WERI-Rb-1 (cell line): ENCODE results near the gene HOXC4.

ENCODE experiments used
- DNase-seq: peaks from one replicate; pipeline ENCODE4 v3.0.0-alpha.2; 2020
- H3K27ac ChIP-seq: fragments of 250-450 bp; sonication (Bioruptor Pico); 2 replicates; pipeline ENCODE4 v1.5.1; 2020; ENCODE audit warnings: mild to moderate bottlenecking, moderate library complexity
- H3K27me3 ChIP-seq: fragments of 250-450 bp; sonication (Bioruptor Pico); 2 replicates; pipeline ENCODE4 v1.5.1; 2021; ENCODE audit warnings: mild to moderate bottlenecking, low read depth, moderate library complexity; ENCODE audit not compliant: insufficient read depth, severe bottlenecking
- H3K36me3 ChIP-seq: fragments of 250-450 bp; sonication (Bioruptor Pico); 2 replicates; pipeline ENCODE4 v1.5.1; 2020; ENCODE audit warnings: mild to moderate bottlenecking, moderate library complexity
- H3K4me3 ChIP-seq: 2 replicates; pipeline ENCODE4 v1.5.1; 2011; ENCODE audit warnings: low read depth, mild to moderate bottlenecking, control low read depth, low read length
- H3K9me3 ChIP-seq: fragments of 250-450 bp; sonication (Bioruptor Pico); 2 replicates; pipeline ENCODE4 v1.5.1; 2021; ENCODE audit warnings: mild to moderate bottlenecking, moderate library complexity; ENCODE audit not compliant: severe bottlenecking
- TF ChIP-seq, protein P1 (sequence below): IDR thresholded peaks from 2 replicates; pipeline ENCODE4 v1.5.1; 2011; ENCODE audit warnings: low read depth, mild to moderate bottlenecking, control low read depth, inconsistent platforms, low read length

HOXC4 gene

DNA sequence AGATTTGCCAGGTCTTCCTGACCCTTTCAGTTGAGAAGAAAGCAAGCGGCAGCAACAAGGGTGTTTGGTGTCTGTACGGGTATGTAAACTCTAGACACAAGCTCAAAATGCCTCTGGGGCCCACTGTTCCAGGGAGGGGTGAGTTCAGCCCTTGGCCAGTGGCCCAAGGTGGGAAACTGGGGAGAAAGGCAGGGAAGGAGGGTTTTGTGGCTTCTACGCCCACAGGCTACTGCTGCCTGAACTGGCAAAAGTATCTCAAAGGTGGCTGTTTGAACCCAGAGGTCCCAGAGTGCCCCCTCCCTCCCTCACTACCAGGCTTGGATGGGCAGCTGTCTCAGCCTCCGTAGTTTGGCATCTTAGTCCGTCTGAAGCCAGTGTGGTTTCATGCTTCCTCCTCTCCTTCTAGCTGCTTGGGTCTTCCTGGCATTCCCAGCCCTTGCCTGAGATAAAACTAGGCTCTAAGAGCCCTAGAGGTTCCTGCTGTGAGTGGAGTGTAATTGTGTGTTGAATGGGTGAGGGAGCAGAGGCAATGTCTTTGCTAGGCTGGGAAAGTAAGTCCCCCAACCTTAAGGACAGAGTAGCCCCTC is 15.3 kb upstream of the HOXC4 start:
- peak overlapping the region; percentile 90 for H3K27ac ChIP-seq
- TF ChIP-seq, protein P1, sequence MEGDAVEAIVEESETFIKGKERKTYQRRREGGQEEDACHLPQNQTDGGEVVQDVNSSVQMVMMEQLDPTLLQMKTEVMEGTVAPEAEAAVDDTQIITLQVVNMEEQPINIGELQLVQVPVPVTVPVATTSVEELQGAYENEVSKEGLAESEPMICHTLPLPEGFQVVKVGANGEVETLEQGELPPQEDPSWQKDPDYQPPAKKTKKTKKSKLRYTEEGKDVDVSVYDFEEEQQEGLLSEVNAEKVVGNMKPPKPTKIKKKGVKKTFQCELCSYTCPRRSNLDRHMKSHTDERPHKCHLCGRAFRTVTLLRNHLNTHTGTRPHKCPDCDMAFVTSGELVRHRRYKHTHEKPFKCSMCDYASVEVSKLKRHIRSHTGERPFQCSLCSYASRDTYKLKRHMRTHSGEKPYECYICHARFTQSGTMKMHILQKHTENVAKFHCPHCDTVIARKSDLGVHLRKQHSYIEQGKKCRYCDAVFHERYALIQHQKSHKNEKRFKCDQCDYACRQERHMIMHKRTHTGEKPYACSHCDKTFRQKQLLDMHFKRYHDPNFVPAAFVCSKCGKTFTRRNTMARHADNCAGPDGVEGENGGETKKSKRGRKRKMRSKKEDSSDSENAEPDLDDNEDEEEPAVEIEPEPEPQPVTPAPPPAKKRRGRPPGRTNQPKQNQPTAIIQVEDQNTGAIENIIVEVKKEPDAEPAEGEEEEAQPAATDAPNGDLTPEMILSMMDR, result no peak
- no peak for DNase-seq
- H3K9me3 ChIP-seq, result no peaks in the 10 kb centered on the region
- no peaks in the 10 kb centered on the region for H3K36me3 ChIP-seq
- H3K4me3 ChIP-seq, result peak overlapping the region; percentile 46
- H3K27me3 ChIP-seq, result no peaks in the 10 kb centered on the region

DNA sequence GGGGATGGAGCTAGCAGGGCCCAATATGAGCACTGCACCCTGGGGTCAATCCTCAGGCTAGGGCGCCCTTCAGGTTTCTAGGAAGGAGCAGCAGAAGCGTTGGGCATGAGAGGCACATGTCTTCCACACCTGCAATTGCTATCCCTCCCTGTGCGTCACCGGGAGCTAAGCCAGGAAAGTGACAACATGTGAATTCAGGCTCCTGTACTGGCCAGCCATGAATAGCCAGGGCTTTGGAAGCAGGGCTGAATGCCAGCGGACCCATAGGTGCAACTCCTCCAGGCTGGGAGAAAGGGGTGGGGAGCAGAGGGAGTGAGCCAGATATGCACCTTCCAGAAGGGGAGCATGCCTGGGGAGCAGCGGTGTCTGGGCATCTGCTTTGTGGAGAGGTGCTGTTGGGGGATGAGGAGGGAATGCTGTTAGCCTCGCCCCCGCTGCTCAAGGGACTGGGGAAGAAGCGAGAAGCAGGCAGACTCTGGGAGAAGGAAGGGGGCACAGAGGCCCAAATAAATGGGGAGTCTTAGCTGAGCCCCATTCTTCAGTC is 14.7 kb upstream of the HOXC4 start:
- Histone ChIP-seq H3K27me3 (no peaks in the 10 kb centered on the region), H3K9me3 (no peaks in the 10 kb centered on the region)
- TF ChIP-seq, protein P1, result no peak

DNA sequence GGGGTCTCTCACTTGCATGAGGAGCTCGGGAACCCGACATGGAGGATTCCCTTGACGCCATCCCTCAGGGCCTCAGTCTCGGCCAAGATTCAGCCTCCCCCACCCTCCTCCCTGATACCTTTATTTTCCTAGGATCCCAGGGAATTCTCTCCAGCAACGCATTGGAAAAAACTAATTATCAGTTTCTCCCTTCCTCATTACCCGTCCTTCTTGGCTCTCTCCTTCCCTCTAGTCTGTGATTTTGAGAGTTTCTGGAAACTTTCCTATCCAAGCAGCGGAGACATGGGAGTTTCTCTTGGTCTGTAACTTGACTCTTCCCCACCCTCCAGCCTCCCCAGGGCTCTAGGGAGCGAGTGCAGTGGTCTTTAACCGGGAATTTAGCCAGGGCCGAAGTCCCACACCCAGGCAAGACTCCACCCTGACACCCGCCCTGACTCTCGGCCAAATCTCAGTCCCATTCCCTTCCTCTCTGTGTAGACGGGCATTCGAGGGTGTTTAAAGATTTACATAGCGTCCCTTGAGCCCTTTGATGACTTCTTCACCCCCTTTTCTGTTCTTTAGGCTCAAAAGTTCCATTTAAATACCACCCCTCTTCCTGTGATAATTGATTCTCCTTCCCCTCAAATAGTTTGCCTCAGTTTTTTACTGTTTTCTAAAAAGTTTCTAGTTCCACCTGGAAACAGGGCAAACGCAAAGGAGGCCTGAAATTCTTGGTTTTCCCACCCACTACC is 14.1 kb upstream of the HOXC4 start:
- H3K9me3 ChIP-seq, result no peaks in the 10 kb centered on the region
- H3K36me3 ChIP-seq, result no peaks in the 10 kb centered on the region
- H3K27me3 ChIP-seq, result no peaks in the 10 kb centered on the region
- H3K27ac ChIP-seq, result peak overlapping the region; percentile 90; the same call in 1 of the 2 replicates
- TF ChIP-seq, protein P1, result no peak
- DNase-seq, result no peak
- no peak overlapping the region for H3K4me3 ChIP-seq

More for the DNA sequence above, 14.7 kb upstream of the HOXC4 start:
- no peak for DNase-seq
- Histone ChIP-seq H3K4me3 (peak overlapping the region; percentile 46), H3K27ac (peak overlapping the region; percentile 90), H3K36me3 (no peaks in the 10 kb centered on the region)

DNA sequence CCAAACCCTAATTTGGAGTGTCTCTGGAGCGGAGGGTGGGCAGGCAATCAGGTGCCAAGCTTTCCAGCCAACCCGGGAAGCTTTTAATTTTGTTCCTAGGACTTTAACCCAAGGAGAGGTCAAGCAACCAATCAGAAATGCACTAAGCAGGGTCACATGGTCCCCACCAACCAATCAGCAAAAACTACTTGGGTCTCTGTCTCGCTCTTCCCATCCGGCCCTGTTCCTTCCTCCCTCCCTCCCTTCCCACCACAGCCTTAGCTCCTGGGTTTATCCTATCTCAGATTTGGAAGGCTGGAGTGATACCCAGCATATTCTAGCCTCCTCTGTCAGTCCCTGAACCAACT is 13.5 kb upstream of the HOXC4 start:
- no peak overlapping the region for H3K27ac ChIP-seq
- TF ChIP-seq, protein P1, result no peak
- no peaks in the 10 kb centered on the region for H3K27me3 ChIP-seq
- no peaks in the 10 kb centered on the region for H3K36me3 ChIP-seq
- no peaks in the 10 kb centered on the region for H3K9me3 ChIP-seq
- no peak for DNase-seq
- no peak overlapping the region for H3K4me3 ChIP-seq

DNA sequence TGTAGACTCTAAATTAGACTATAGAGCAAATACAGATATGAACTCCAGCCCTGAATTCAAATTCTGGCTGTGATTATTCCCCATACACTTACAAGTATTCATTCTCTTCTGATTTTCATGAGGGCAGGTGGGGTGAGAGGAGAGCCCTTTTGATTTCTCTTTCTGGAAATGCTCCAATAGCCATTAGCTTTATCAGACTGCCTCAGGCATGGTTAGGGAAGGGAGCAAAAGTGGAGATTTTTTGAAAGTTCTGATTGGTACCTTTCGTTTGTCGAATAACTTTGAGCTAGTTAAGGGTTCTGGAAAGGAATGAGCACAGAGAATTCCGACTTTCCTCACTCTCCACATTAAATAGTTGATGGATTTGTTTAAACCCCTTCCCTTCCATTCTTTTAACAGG is 13.0 kb upstream of the HOXC4 start:
- TF ChIP-seq, protein P1, result no peak
- H3K27me3 ChIP-seq, result no peaks in the 10 kb centered on the region
- no peak overlapping the region for H3K27ac ChIP-seq
- H3K9me3 ChIP-seq, result no peaks in the 10 kb centered on the region
- H3K36me3 ChIP-seq, result no peaks in the 10 kb centered on the region
- no peak for DNase-seq
- H3K4me3 ChIP-seq, result no peak overlapping the region
